NOMO-1 treated with dmso at 0.1 percent for 144 hours (cell line): Measurements from ENCODE around the gene ACOT7.
"Not testable (repeated sequence)": the region's sequence is repeated elsewhere in the genome, so short reads cannot be mapped to it uniquely, and the experiment has no call there.

Experiments
- DNase-seq: peaks from one replicate; lab custom pipeline; 2025; ENCODE audit not compliant: unreplicated experiment; lab: John Stamatoyannopoulos, UW

The ACOT7 gene

DNA sequence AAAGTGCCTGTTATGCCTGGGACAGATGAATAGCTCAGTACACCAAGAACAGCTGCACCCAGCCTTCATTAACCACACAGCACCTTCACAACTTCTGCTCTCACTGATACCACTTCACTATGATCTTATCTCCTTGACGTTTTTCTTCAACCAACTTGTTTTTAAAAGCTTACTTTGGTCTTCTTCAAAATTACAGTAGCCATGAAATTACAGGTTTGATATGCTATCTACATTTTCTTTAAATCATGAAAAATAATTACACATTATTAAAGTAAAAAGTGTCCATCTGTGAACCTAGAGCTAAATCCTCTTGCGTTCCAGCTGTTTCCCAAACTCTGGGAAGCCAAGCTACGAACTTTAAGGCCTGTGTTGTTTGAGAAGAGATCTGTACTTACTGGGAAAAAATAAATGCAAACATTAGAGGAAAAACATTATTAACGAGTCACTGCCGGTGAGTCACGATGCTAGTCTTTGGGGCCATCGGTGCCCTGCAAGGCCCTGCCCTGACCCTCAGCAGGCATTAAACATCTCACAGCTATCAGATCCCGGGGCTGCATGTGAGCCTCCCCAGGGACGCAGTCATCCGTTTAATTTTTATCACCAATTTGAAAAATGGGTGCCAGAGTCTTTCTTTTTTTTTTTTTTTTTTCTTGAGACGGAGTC is 76.3 kb downstream of the ACOT7 start:
- DNase-seq: no peak

DNA sequence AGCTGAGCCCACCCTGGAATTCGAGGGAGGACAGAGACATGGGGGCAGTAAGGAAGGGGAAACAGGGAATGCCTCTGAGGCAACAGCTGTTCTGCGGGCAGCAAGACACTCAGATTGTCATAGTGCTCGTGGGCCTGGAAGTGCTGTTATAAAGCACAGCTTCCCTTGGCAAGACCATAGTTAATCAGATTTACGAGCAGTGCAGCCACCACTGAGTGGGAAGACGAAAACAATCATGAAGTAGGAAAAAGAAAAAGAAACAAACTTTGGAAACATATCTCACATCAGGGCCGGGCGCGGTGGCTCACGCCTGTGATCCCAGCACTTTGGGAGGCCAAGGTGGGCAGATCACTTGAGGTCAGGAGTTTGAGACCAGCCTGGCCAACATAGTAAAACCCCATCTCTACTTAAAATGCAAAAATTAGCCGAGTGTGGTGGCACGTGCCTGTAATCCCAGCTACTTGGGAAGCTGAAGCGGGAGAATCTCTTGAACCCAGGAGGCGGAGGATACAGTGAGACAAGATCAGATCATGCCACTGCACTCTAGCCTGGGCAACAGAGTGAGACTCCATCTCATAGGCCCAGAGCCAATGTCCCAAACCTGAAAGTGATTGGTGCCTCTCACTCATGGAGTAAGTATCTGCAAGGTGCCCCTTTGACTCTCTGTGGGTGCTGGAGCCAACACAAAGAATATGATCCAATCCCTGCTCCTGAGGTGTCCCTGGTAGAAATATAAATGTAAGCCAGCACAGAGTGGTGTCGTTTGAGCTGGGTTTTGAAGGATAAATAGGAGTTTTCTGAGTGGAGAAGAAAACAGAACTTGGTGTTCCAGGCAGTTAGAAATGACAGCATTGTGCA is 77.1 kb downstream of the ACOT7 start:
- no peak for DNase-seq

DNA sequence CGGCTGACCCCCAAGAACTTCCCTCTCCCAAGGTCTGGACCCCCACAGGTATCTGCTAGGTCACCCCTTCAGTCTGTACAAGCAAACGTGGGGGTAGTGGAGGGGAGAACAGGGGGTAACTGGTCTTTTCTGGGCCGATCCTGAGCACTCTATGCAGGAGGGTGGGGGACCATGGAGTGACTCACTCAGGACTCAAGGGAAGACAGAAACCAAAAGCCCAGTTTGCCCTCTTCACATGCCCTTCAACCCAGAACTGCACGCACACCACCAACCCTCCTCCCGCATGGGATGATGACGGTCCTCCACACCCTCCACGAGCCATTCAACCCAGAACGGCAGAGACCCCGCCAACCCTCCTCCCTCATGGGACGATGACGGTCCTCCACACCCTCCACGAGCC is 79.1 kb downstream of the ACOT7 start:
- DNase-seq: no peak

DNA sequence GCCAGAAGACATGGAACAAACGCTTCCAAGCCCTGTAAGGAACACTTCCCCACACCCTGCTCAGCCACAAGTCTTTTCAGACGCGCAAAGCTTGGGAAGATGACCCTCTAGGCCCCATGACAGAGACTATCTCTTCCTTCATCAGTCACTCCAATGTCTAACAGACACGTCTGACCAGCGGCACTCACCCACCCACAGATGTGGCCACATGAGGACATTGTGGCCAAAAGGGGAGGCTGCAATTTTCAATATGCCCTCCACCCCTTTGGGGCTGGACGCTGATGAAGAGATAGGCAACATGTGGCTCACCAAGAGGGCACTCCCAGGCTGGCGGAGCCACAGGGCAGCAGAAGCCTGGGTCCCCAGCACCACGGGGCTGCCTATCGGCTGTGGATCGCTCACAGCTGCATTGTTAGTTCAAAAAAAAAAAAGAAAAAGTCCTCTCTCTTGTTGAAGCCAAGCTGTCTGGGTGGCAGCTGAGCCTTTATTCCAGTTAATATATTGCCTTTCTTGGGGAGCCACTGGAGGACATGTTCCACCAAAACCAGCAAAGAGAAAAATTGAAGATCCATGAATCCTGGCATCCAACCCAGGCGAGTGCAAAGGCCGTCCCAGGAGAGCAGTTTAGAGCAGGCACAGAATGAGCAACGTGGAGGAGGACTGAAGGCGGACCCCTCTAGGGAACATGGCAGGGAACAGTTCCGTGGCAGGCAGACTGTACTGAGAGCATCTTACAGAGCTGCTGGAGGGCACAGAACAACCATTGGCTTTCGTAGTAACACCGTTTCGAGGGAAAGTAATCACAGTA is 80.0 kb downstream of the ACOT7 start:
- no peak for DNase-seq

DNA sequence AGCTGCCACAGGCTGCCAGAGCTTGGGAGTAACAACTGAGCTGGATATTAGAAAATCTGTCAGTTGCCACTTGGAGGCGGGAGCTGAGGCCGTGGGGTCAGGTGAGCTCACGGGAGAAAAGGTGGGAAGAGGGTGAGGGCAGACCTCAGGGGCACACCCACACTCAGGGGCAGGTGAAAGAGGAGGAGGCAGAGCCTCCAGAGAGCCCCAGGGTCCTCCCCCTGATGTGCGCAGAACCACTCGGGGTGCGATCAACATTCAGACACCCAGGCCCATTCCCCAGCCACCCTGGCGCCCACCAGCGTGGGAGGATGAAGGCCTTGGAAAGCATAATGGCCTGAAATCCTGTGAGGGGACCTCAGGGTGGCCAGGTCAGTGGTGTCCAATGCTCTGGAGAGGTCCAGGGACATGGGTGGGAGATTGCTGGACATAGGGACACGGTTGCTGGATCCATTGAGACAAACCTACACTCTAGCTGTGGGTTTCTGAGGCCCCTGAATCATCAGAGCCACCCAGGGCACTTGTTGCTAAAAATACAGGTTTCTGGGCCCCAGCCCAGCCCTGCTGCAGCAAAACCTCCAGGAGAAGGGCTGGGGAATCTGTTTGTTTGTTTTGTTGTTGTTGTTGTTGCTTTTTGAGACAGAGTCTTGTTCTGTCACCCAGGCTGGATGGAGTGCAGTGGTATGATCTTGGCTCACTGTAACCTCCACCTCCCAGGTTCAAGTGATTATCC is 83.3 kb downstream of the ACOT7 start:
- no peak for DNase-seq

DNA sequence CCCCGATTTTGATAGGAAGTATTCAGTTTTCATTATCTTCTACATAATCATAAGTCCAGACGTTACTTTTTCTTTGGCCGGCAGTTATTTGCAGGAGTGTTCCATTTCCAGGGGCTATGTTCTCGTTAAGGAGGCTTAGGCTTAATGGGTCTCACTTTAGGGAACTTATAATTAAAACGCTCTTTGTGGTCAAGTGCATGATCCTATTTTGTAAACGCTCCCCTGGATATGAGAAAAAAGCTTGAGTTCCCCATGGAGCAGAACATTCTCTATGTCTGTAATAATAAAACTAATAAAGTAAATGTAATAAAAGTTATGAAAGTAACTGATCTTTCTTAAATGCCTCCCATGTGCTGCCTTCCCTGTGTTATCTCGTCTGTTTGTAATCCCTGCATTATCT is 84.0 kb downstream of the ACOT7 start:
- no peak for DNase-seq

DNA sequence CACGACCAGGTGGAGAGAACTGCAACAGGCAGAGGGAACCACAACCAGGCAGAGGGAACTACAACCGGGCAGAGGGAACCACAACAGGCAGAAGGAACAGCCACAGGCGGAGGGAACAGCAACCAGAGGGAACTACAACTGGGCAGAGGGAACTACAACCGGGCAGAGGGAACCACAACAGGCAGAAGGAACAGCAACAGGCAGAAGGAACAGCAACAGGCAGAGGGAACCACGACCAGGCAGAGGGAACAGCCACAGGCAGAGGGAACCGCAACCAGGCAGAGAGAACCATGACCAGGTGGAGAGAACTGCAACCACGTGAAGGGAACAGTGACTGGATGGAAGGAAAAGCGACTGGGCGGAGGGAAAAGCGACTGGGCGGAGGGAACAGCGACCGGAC is 85.1 kb downstream of the ACOT7 start:
- no peak for DNase-seq

DNA sequence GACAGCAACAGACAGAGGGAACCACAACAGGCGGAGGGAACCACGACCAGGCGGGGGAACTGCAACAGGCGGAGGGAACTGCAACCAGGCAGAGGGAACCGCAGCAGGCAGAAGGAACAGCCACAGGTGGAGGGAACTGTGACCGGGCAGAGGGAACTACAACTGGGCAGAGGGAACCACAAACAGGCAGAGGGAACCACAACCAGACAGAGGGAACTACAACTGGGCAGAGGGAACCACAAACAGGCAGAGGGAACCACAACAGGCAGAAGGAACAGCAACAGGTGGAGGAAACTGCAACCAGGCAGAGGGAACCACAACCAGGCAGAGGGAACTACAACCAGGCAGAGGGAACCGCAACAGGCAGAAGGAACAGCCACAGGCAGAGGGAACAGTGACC is 85.9 kb downstream of the ACOT7 start:
- DNase-seq: not testable (repeated sequence)

DNA sequence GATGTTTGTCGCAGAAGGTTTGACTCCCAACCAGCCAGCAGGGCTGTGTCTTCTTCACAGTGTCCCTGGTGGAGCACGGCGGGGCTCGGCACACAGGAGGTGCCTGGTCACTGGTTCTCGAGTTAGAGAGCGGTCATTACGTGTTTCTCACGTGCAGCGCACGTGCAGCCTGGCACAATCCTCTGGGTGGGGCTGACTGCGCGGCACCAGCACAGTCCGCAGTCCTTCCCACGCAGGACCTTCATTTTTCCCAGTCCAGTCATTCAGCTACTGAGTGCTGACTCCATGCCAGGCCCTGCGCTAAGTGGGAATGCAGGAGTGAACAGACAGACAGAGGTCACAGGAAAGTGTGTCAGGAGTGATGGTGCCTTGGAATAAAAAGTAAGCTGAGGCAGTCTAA is 86.5 kb downstream of the ACOT7 start:
- DNase-seq: no peak

DNA sequence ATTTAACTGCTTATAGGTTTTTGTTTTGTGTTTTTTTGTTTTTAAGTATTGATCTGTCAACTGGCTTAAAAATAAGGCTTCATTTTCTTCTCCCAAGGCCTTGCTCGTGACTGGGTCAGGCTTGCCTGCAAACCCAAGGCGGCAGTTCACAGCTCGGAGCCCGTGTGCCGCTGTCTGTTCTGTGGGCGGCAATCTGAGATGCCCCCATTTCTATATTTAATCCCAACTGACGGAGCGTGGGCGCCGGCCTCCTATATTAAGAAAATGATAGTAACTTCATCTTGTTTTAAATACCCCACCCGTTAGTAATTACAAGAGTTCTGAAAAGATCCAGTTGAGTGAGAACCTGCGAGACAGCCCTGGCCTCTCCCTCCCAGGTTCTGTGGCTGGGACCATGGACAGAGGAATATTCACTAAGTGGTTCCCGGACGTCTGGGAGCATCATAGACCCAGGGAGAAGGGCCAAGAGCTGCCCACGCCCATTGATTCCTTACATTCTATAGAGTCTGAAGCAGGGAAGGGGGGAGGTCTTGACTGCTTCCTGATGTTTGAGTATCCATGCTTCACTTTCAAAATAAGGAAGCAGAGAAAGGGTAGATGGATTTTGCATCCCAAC is 90.1 kb downstream of the ACOT7 start:
- DNase-seq: no peak

DNA sequence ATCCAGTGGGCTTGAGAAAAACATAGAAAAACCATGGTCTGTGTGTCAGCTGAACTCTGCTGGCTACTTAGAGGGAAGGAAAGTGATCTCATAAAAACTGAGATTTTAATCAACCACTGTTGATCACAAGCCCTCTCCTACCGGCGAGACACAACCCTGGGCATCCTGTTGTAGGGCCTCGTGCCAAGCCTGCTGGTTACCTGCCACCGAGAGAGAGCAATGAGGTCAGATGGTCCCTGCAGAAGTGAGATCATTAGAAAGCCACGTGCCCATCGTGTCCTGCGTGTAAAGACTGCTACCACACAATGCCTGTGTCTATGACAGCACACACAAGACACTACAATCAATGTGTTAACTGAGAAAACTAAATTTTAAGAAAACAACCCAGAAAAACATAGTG is 91.0 kb downstream of the ACOT7 start:
- no peak for DNase-seq

DNA sequence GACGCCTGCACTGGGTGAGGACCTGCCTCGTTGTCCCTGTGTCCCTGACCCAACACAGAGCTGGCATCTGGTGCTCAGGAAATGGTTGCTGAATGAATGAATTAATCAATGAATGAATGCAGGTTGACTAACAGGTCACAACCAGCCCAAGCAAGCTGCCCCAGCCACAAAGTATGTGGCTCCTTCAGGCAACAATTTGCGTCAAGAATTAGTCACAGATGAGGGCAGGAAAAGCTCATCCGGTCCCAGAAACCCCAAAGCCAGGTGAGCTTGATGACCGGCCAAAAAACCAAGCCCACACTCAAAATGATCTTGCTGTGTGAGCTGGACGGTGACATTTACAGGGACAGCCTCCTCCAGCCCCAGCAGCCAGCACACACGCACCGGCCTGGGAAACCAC is 92.0 kb downstream of the ACOT7 start:
- no peak for DNase-seq

DNA sequence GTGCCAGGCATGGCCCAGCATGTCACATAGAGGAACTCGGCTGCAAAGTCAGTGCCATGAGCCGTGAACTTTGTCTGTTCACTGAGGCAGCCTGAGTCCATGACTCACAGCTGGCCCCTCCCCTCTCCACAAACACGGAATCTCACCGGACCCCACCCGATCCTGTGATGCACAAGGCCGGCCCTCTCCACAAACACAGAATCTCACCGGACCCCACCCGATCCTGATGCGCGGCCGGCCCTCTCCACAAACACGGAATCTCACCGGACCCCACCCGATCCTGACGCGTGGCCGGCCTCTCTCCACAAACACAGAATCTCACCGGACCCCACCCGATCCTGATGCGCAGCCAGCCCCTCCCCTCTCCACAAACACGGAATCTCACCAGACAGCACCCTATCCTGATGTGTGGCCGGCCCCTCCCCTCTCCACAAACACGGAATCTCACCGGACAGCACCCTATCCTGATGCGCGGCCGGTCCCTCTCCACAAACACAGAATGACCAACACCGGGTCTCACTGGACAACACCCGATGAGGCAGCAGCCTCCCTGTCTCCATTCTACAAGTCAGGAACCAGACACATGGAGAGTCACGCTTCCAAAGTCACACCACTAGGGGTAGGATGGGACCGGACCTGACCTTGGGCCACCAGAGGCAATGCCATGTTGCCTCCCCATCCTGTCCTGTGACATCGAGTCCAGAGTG is 93.1 kb downstream of the ACOT7 start:
- no peak for DNase-seq

DNA sequence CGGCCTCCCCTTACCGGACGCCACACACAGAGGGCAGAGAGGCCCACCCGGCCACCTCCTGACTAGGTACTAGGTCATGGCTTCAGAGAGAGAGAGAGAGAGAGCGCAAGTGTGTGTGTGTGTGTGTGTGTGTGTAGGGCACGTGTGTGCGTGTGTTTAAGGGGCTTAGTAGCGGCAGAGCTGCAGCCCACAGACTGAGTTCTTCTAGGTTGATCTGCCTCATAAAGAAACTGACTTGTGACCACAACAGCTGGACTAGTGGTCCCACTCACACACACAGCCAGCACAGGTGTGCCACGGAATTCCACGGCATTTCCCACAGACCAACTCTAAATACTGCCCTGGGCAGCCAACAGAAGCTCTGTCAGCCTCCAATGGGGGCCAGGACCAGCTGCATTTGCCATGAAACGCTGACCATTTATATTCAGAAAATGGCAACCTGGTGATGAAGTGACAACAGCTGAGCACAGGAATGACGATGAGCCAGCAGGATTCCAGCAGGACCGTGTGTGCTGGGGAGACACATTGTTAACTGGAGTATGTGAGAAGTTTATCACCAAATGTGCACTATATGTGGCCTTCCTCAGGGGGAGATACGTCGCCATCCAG is 93.9 kb downstream of the ACOT7 start:
- DNase-seq: no peak

DNA sequence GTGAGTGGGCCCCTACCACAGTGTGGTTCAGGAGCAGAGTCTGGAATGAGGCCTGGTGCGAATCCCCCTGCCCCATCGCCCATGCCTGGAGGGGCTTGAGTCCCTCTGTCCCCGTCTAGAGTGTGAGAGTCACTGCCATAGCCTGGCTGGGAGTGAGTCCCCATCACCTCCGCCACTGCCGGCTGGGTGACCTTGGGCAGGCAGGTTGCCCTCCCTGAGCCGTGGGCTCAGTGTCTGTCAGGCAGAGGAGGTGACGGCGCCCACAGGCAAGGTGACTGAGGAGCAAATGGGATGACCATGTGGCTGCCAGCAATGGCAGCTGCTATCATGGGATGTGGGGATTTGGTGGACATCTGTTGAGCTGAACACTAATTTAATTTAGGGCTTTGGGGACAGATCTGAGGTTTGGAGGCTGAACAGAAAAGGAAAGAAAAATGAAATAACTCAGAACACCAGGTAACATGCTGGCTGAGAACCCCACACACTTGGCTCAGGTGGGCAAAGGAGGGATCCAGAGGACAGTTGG is 94.6 kb downstream of the ACOT7 start:
- no peak for DNase-seq

DNA sequence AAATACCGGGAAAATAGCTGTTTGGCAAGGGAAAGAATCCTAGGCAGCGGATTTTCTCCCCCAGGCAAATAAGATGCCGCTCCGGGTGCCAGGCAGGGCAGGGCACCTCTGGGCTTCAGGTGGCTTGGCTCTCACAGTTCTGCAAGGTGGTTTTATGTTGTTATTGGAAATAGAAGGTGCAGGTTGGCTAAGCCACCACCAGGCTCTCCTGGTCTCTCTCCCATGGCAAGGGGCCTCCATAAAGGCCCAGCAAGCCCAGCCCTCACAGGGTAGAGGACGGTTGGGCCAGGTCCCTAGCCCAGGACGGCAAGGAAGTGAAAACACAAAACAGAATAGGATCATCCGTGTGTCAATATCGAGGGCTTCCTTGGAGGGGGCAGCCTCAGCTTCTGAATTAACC is 95.0 kb downstream of the ACOT7 start:
- no peak for DNase-seq

DNA sequence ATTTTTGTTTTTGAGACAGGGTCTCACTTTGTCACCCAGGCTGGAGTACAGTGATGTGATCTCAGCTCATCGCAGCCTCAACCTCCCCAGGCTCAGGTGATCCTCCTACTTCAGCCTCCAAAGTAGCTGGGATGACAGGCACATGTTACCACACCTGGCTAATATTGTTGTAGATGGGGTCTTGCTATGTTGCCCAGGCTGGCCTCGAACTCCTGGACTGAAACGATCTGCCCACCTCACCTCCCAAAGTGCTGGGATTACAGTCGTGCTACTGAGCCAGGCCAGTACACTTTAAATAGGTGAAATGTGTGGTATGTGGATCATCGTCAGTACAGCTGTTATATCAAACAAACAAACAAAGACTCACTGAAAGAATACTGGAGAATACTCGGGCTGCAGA is 97.7 kb downstream of the ACOT7 start:
- DNase-seq: no peak

DNA sequence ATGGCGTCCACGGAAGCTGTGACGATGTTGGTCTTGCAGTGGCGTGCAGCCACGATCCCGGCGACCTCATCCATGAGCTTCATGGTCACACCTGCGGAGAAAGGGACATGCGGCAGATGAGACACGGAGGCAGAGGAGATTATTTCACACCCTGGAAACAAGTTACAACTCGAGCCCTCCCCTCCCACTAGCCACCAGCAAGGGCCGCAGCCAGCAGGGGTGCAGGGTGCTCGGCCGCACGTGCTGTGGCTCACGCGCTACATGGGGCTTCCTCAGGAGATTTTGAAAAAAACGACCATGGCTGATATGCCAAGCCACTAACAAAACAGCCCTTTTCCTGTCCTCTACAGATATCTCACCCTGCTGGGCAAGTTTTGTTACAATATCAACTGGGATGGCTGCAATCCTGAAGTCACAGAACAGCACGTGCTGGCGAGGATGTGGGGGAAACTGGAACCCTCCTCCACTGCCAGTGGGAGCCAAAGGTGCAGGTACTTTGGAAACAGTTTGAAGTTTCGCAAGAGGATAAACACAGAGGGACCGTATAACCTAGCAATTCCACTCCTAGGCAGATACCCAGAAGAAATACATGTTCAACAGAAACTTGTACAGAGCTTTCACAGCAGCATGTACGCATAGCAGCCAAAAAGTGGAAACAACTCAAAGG is 98.5 kb downstream of the ACOT7 start:
- no peak for DNase-seq
